IMR-90 (cell line): ENCODE measurements around the gene ARHGAP18. TPM values are rescaled to one million over a fixed set of nuclear protein-coding genes. Genes with fewer than 3 reads are reported as not detected.
A peak's percentile ranks its signal among the peaks of the same experiment; 100 is the strongest.

Experiments used
- ATAC-seq: fragments of 200-7000 bp; cut with Tn5 transposase; 2 replicates; pipeline ENCODE4 v1.9.1; 2020; ENCODE audit warnings: low read depth, mild to moderate bottlenecking, moderate library complexity
- BruUV-seq: library from RNA; stranded (reverse); fragments of 400-500 nt; replicated peaks from 2 replicates; lab custom pipeline; 2021; lab: Mats Ljungman, UMichigan
- CTCF ChIA-PET: fragments of 300-600 bp; formaldehyde crosslinking; extraction: SDS; loops from one replicate; lab custom pipeline; 2021; ENCODE audit warnings: antibody characterized with exemption; lab: Yijun Ruan, JAX
- POLR2A ChIA-PET: fragments of 300-600 bp; sonication (Branson Sonifier 250); formaldehyde crosslinking; loops from one replicate; lab custom pipeline; 2022; ENCODE audit warnings: antibody characterized with exemption; ENCODE audit not compliant: unreplicated experiment; lab: Charles Lee
- DNase-seq: peaks from one replicate; pipeline ENCODE4 v3.0.0; 2013
- H2AFZ ChIP-seq: replicated peaks from 2 replicates; pipeline ENCODE3; 2013; ENCODE audit warnings: low read length, mild to moderate bottlenecking; ENCODE audit not compliant: poor library complexity
- H2AK5ac ChIP-seq: 2 replicates; pipeline ENCODE4 v1.6.1; 2013; ENCODE audit warnings: low read depth, low read length, inconsistent platforms
- H2AK9ac ChIP-seq: replicated peaks from 2 replicates; pipeline ENCODE3; 2013; ENCODE audit warnings: mild to moderate bottlenecking, low read depth, low read length, moderate library complexity; ENCODE audit not compliant: poor library complexity
- H2BK120ac ChIP-seq: 2 replicates; pipeline ENCODE4 v1.6.1; 2013; ENCODE audit warnings: low read depth, low read length, inconsistent platforms
- H2BK15ac ChIP-seq: 3 replicates; pipeline ENCODE4 v1.6.1; 2013; ENCODE audit warnings: low read depth, low read length, inconsistent platforms
- H2BK20ac ChIP-seq: 2 replicates; pipeline ENCODE4 v1.6.1; 2013; ENCODE audit warnings: low read depth, mild to moderate bottlenecking, inconsistent platforms, low read length, moderate library complexity
- H2BK5ac ChIP-seq: 2 replicates; pipeline ENCODE4 v1.6.1; 2013; ENCODE audit warnings: mild to moderate bottlenecking, low read depth, low read length, inconsistent platforms; ENCODE audit not compliant: poor library complexity, severe bottlenecking
- H3K14ac ChIP-seq: replicated peaks from 2 replicates; pipeline ENCODE4 v1.6.1; 2013; ENCODE audit warnings: low read depth, low read length, inconsistent platforms
- H3K18ac ChIP-seq: 2 replicates; pipeline ENCODE4 v1.6.1; 2013; ENCODE audit warnings: low read depth, low read length, control low read depth
- H3K23ac ChIP-seq: 2 replicates; pipeline ENCODE4 v1.6.1; 2013; ENCODE audit warnings: low read depth, low read length, inconsistent platforms
- H3K27ac ChIP-seq: 2 replicates; pipeline ENCODE4 v1.5.1; 2013; ENCODE audit warnings: mild to moderate bottlenecking, control low read depth, low read length; ENCODE audit not compliant: insufficient read depth
- H3K27me3 ChIP-seq: 2 replicates; pipeline ENCODE4 v1.6.1; 2013; ENCODE audit warnings: low read length; ENCODE audit not compliant: control insufficient read depth, insufficient read depth
- H3K36me3 ChIP-seq: 2 replicates; pipeline ENCODE4 v1.6.1; 2013; ENCODE audit warnings: low read length, mixed read lengths; ENCODE audit not compliant: control insufficient read depth, insufficient read depth
- H3K4ac ChIP-seq: 2 replicates; pipeline ENCODE4 v1.6.1; 2013; ENCODE audit warnings: low read depth, low read length, inconsistent platforms
- H3K4me1 ChIP-seq: 2 replicates; pipeline ENCODE4 v1.6.1; 2013; ENCODE audit warnings: low read length, mixed read lengths; ENCODE audit not compliant: control insufficient read depth, insufficient read depth
- H3K4me2 ChIP-seq: 2 replicates; pipeline ENCODE4 v1.6.1; 2013; ENCODE audit warnings: low read depth, mild to moderate bottlenecking, control low read depth, low read length, moderate library complexity
- H3K4me3 ChIP-seq: 2 replicates; pipeline ENCODE4 v1.5.1; 2013; ENCODE audit warnings: low read depth, mild to moderate bottlenecking, control low read depth, low read length, moderate library complexity; ENCODE audit not compliant: insufficient read depth
- H3K56ac ChIP-seq: 2 replicates; pipeline ENCODE4 v1.6.1; 2013; ENCODE audit warnings: low read length, inconsistent platforms; ENCODE audit not compliant: insufficient read depth; ENCODE audit errors: extremely low read depth
- H3K79me1 ChIP-seq, 2 experiments: 2 replicates each; pipeline ENCODE4 v1.6.1; 2013; ENCODE audit warnings: low read length in 2 of 2, inconsistent platforms in 1 of 2, low read depth in 1 of 2
- H3K9ac ChIP-seq: 2 replicates; pipeline ENCODE4 v1.6.1; 2013; ENCODE audit warnings: low read depth, low read length, control low read depth
- H3K9me1 ChIP-seq: 2 replicates; pipeline ENCODE4 v1.6.1; 2013; ENCODE audit warnings: low read length, inconsistent platforms; ENCODE audit not compliant: insufficient read depth
- H3K9me3 ChIP-seq: 2 replicates; pipeline ENCODE4 v1.6.1; 2013; ENCODE audit warnings: low read length; ENCODE audit not compliant: control insufficient read depth, insufficient read depth
- H4K20me1 ChIP-seq: 2 replicates; pipeline ENCODE4 v1.6.1; 2013; ENCODE audit warnings: low read length, inconsistent platforms; ENCODE audit not compliant: insufficient read depth
- H4K5ac ChIP-seq: 2 replicates; pipeline ENCODE4 v1.6.1; 2013; ENCODE audit warnings: mild to moderate bottlenecking, low read depth, low read length, control low read depth
- H4K8ac ChIP-seq, 2 experiments: 2 replicates each; pipeline ENCODE4 v1.6.1; 2013; ENCODE audit warnings: low read depth in 2 of 2, low read length in 2 of 2, control low read depth in 1 of 2, inconsistent platforms in 1 of 2
- H4K91ac ChIP-seq: 2 replicates; pipeline ENCODE4 v1.6.1; 2013; ENCODE audit warnings: low read depth, low read length, inconsistent platforms; ENCODE audit not compliant: insufficient read depth
- BHLHE40 ChIP-seq: fragments of 150-350 bp; IDR thresholded peaks from 2 replicates; pipeline ENCODE4 v1.6.1; 2016; ENCODE audit warnings: mild to moderate bottlenecking, low read depth, low read length
- MAFK ChIP-seq: IDR thresholded peaks from 2 replicates; pipeline ENCODE4 v1.6.1; 2012; ENCODE audit warnings: low read depth, low read length, improper control_type of control experiment
- MAZ ChIP-seq: IDR thresholded peaks from 2 replicates; pipeline ENCODE4 v1.6.1; 2012; ENCODE audit warnings: low read depth, mild to moderate bottlenecking, low read length, improper control_type of control experiment, moderate library complexity, borderline replicate concordance
- POLR2A ChIP-seq: IDR thresholded peaks from 2 replicates; pipeline ENCODE4 v1.6.1; 2012; ENCODE audit warnings: mild to moderate bottlenecking, low read depth, low read length
- RAD21 ChIP-seq: IDR thresholded peaks from 2 replicates; pipeline ENCODE4 v1.6.1; 2012; ENCODE audit warnings: low read length, improper control_type of control experiment
- RCOR1 ChIP-seq: IDR thresholded peaks from 2 replicates; pipeline ENCODE4 v1.6.1; 2012; ENCODE audit warnings: mild to moderate bottlenecking, low read length, improper control_type of control experiment; ENCODE audit not compliant: insufficient replicate concordance
- RFX5 ChIP-seq: IDR thresholded peaks from 2 replicates; pipeline ENCODE4 v1.8.0; 2012; ENCODE audit warnings: low read depth, mild to moderate bottlenecking, low read length, moderate library complexity
- SMC3 ChIP-seq: fragments of 150-350 bp; IDR thresholded peaks from 2 replicates; pipeline ENCODE4 v1.6.1; 2016; ENCODE audit warnings: low read depth, mild to moderate bottlenecking, antibody characterized with exemption, low read length, moderate library complexity
- WGBS, 2 experiments: methylation state at CpG; one replicate each; pipeline versions ENCODE4 v1.1.5 to v1.1.7; 2013; ENCODE audit warnings: missing lambda C conversion rate in 2 of 2; ENCODE audit not compliant: insufficient read length in 1 of 2; ENCODE audit errors: extremely low coverage in 2 of 2; 5-methylcytosine and 5-hydroxymethylcytosine counted together
- dilution Hi-C: fragments of 300-500 bp; cut with HindIII; formaldehyde crosslinking; loops from one replicate; pipeline ENCODE4 v1.14.3; 2018; ENCODE audit warnings: low sequenced_read_pairs; ENCODE audit not compliant: unreplicated experiment
- in situ Hi-C: fragments of 300-500 bp; cut with MboI; formaldehyde crosslinking; loops from 3 replicates; pipeline ENCODE4 v1.14.3; 2019; ENCODE audit warnings: low sequenced_read_pairs, inconsistent platforms, mixed read lengths
- intact Hi-C: fragments of 100-400 bp; cut with micrococcal nuclease; formaldehyde crosslinking; loops from 2 replicates; pipeline ENCODE4 v1.10.0; 2022
- polyA plus RNA-seq, 3 experiments: library from polyadenylated mRNA; depleted of rRNA; stranded (reverse); fragments of >200 nt; gene quantifications; 2 replicates each; pipeline ENCODE4 v1.2.3, GENCODE V29; 2012; ENCODE audit warnings: low replicate concordance in 1 of 3
- total RNA-seq: library from RNA; depleted of rRNA; stranded (reverse); fragments of >200 nt; gene quantifications from 2 replicates; pipeline ENCODE4 v1.2.3, GENCODE V29; 2012
- TF ChIP-seq, protein P1 (sequence below): fragments of 150-350 bp; IDR thresholded peaks from 2 replicates; pipeline ENCODE4 v1.6.1; 2017; ENCODE audit warnings: mild to moderate bottlenecking, antibody characterized with exemption, low read length, low read depth

The ARHGAP18 gene
- total and polyA plus RNA-seq, 2 of the 4 experiments (the other 2 are of a cell fraction): 6.2 to 17.0 TPM

- Histone ChIP-seq H3K9ac (no peak overlapping the region), H3K4me2 (no peak overlapping the region), H4K8ac (peak overlapping the region in 1 of 2 experiments; percentile 20; a peak in 2 of 4 replicates), H2BK120ac (peak overlapping the region; percentile 16; the same call in 1 of the 2 replicates), H3K14ac (0 out of 2 replicates have a peak overlapping the region, but pooled peaks have one; percentile 0), H3K4me1 (no peaks in the 10 kb centered on the region; the same call in 1 of the 2 replicates), H2BK5ac (no peak overlapping the region), H3K23ac (no peak overlapping the region; the same call in 1 of the 2 replicates), H2AFZ (no peak overlapping the region), H3K79me1 (peaks cover 26 to 58% of the 10 kb centered on the region in 2 experiments), H3K27ac (no peak overlapping the region), H3K36me3 (no peaks in the 10 kb centered on the region), H4K91ac (no peak overlapping the region), H3K56ac (no peak overlapping the region), H3K9me3 (no peaks in the 10 kb centered on the region), H3K4me3 (no peak overlapping the region), H3K27me3 (no peaks in the 10 kb centered on the region), H2AK9ac (no peak overlapping the region), H3K4ac (no peak overlapping the region), H3K9me1 (0 out of 2 replicates have a peak, but pooled peaks cover 4% of the 10 kb centered on the region), H4K5ac (no peak overlapping the region), H4K20me1 (no peaks in the 10 kb centered on the region), H2AK5ac (peak overlapping the region; percentile 14; the same call in 1 of the 2 replicates), H2BK15ac (peak overlapping the region; percentile 6; the same call in 1 of the 3 replicates), H2BK20ac (no peak overlapping the region), H3K18ac (no peak overlapping the region)
- CTCF ChIA-PET: interaction anchor here (1.4 kb wide), 1 partner anchor 64 kb away, joined by 3 read pairs; no protein-coding TSS in a partner anchor
- WGBS, 2 experiments: 84% methylated on average over 2 of the region's 2 CpGs; no CpG with 5 or more reads in 1 of the 2 experiments
- dilution Hi-C loops: no loop called here
- no peak for DNase-seq
- no peak for ATAC-seq
- in situ Hi-C loops: loop anchor here (10.0 kb wide), 1 partner anchor 362 kb away; no protein-coding TSS in a partner anchor
- BruUV-seq: no TSS peak
- POLR2A ChIA-PET: no interaction called here
- intact Hi-C loops: no loop called here
- TF ChIP-seq, protein P1, sequence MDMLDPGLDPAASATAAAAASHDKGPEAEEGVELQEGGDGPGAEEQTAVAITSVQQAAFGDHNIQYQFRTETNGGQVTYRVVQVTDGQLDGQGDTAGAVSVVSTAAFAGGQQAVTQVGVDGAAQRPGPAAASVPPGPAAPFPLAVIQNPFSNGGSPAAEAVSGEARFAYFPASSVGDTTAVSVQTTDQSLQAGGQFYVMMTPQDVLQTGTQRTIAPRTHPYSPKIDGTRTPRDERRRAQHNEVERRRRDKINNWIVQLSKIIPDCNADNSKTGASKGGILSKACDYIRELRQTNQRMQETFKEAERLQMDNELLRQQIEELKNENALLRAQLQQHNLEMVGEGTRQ: no peak
- TF ChIP-seq BHLHE40: no peak
- no peak for TF ChIP-seq RCOR1
- TF ChIP-seq POLR2A: no peak
- TF ChIP-seq SMC3: no peak
- no peak for TF ChIP-seq MAZ
- no peak for TF ChIP-seq MAFK
- TF ChIP-seq RFX5: no peak
- TF ChIP-seq RAD21: no peak
Observed at GRCh38 chr6:129662406-129662766, 47.6 kb downstream of the ARHGAP18 start.
